A549 (cell line): ENCODE results near the gene SCGB1A1.

Experiments used
- EP300 ChIP-seq, 2 experiments: fragments of >200 bp; sonication (Bioruptor Twin); formaldehyde crosslinking; IDR thresholded peaks; 2 replicates in 1 of 2; 3 replicates in 1 of 2; pipeline ENCODE4 v1.6.1; 2016 to 2017
- JUN ChIP-seq, 2 experiments: fragments of >200 bp; sonication (Bioruptor Twin); formaldehyde crosslinking; IDR thresholded peaks; 2 replicates in 1 of 2; 3 replicates in 1 of 2; pipeline ENCODE4 v1.6.1; 2016 to 2017
- MAFK ChIP-seq: fragments of 450-650 bp; IDR thresholded peaks from 2 replicates; pipeline ENCODE4 v1.6.1; 2014; ENCODE audit not compliant: partially characterized antibody
- NPAS2 ChIP-seq: fragments of 250-450 bp; sonication (Bioruptor Pico); IDR thresholded peaks from 2 replicates; pipeline ENCODE4 v1.8.0; 2022; ENCODE audit warnings: mild to moderate bottlenecking, moderate library complexity, borderline replicate concordance
- PHF8 ChIP-seq: fragments of 200-600 bp; sonication (generic); IDR thresholded peaks from 2 replicates; pipeline ENCODE4 v1.6.1; 2016; ENCODE audit warnings: low read depth, mild to moderate bottlenecking, antibody characterized with exemption, moderate library complexity, borderline replicate concordance
- POLR2A ChIP-seq: IDR thresholded peaks from 2 replicates; pipeline ENCODE4 v1.6.1; 2012; ENCODE audit warnings: mild to moderate bottlenecking, low read length
- RCOR1 ChIP-seq: fragments of 150-350 bp; IDR thresholded peaks from 2 replicates; pipeline ENCODE4 v1.6.1; 2014; ENCODE audit warnings: antibody characterized with exemption, low read length, low read depth
- RFX5 ChIP-seq: fragments of 450-650 bp; IDR thresholded peaks from 2 replicates; pipeline ENCODE4 v1.7.1; 2014; ENCODE audit warnings: antibody characterized with exemption, mild to moderate bottlenecking, moderate library complexity
- TF ChIP-seq, protein P1 (sequence below): fragments of 150-350 bp; IDR thresholded peaks from 2 replicates; pipeline ENCODE4 v1.6.1; 2014; ENCODE audit warnings: low read depth, mild to moderate bottlenecking, low read length
- TF ChIP-seq, protein P2 (sequence below): fragments of >200 bp; sonication (Bioruptor Twin); formaldehyde crosslinking; IDR thresholded peaks from 3 replicates; pipeline ENCODE4 v1.5.1; 2016
- TF ChIP-seq, protein P3 (sequence below): fragments of 450-650 bp; IDR thresholded peaks from 2 replicates; pipeline ENCODE4 v1.6.1; 2014; ENCODE audit warnings: antibody characterized with exemption
- TF ChIP-seq, protein P4 (sequence below): fragments of 250-450 bp; sonication (Bioruptor Pico); IDR thresholded peaks from 2 replicates; pipeline ENCODE4 v1.5.0; 2021; ENCODE audit warnings: mild to moderate bottlenecking, moderate library complexity, borderline replicate concordance

DNA sequence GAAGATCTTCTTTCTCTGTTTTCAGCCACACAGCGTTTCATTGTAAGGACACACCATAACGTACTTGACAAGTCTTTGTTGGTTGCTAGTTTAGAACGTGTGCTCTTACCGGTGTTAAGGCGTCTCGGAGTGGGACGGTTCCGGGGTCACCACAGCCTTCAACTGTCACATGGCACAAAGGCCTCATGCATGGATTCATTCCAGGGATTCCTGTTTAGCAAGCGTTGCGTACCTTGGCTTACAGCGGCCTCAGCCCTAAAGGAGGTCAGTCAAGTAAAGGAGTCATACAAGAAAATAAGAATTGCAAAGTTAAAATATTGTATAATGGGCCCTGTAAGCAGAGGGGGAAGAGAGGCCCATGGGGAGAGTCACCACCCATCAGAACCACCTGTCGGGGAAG is 2.2 kb upstream of the SCGB1A1 start:
- TF ChIP-seq, protein P1, sequence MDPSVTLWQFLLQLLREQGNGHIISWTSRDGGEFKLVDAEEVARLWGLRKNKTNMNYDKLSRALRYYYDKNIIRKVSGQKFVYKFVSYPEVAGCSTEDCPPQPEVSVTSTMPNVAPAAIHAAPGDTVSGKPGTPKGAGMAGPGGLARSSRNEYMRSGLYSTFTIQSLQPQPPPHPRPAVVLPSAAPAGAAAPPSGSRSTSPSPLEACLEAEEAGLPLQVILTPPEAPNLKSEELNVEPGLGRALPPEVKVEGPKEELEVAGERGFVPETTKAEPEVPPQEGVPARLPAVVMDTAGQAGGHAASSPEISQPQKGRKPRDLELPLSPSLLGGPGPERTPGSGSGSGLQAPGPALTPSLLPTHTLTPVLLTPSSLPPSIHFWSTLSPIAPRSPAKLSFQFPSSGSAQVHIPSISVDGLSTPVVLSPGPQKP: no peak
- TF ChIP-seq RFX5: no peak
- TF ChIP-seq, protein P2, sequence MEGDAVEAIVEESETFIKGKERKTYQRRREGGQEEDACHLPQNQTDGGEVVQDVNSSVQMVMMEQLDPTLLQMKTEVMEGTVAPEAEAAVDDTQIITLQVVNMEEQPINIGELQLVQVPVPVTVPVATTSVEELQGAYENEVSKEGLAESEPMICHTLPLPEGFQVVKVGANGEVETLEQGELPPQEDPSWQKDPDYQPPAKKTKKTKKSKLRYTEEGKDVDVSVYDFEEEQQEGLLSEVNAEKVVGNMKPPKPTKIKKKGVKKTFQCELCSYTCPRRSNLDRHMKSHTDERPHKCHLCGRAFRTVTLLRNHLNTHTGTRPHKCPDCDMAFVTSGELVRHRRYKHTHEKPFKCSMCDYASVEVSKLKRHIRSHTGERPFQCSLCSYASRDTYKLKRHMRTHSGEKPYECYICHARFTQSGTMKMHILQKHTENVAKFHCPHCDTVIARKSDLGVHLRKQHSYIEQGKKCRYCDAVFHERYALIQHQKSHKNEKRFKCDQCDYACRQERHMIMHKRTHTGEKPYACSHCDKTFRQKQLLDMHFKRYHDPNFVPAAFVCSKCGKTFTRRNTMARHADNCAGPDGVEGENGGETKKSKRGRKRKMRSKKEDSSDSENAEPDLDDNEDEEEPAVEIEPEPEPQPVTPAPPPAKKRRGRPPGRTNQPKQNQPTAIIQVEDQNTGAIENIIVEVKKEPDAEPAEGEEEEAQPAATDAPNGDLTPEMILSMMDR: no peak
- TF ChIP-seq NPAS2 (CRISPR knock-in tag): no peak
- TF ChIP-seq, protein P3, sequence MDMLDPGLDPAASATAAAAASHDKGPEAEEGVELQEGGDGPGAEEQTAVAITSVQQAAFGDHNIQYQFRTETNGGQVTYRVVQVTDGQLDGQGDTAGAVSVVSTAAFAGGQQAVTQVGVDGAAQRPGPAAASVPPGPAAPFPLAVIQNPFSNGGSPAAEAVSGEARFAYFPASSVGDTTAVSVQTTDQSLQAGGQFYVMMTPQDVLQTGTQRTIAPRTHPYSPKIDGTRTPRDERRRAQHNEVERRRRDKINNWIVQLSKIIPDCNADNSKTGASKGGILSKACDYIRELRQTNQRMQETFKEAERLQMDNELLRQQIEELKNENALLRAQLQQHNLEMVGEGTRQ: no peak
- no peak for TF ChIP-seq PHF8
- TF ChIP-seq POLR2A: no peak
- no peak for TF ChIP-seq EP300 (IDR thresholded peaks at IDR 0.05)
- TF ChIP-seq, protein P4, sequence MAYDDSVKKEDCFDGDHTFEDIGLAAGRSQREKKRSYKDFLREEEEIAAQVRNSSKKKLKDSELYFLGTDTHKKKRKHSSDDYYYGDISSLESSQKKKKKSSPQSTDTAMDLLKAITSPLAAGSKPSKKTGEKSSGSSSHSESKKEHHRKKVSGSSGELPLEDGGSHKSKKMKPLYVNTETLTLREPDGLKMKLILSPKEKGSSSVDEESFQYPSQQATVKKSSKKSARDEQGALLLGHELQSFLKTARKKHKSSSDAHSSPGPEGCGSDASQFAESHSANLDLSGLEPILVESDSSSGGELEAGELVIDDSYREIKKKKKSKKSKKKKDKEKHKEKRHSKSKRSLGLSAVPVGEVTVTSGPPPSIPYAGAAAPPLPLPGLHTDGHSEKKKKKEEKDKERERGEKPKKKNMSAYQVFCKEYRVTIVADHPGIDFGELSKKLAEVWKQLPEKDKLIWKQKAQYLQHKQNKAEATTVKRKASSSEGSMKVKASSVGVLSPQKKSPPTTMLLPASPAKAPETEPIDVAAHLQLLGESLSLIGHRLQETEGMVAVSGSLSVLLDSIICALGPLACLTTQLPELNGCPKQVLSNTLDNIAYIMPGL: no peak
- no peak for TF ChIP-seq MAFK
- TF ChIP-seq RCOR1: no peak
- no peak for TF ChIP-seq JUN (IDR thresholded peaks at IDR 0.05)
